GM15510 (cell line): ENCODE data around the gene ZFY.

ENCODE experiments used
- POLR2A ChIP-seq: IDR thresholded peaks from 3 replicates; pipeline ENCODE4 v1.6.1; 2011; ENCODE audit warnings: borderline replicate concordance; ENCODE audit not compliant: insufficient read length; ENCODE audit errors: extremely low read depth

ZFY gene

DNA sequence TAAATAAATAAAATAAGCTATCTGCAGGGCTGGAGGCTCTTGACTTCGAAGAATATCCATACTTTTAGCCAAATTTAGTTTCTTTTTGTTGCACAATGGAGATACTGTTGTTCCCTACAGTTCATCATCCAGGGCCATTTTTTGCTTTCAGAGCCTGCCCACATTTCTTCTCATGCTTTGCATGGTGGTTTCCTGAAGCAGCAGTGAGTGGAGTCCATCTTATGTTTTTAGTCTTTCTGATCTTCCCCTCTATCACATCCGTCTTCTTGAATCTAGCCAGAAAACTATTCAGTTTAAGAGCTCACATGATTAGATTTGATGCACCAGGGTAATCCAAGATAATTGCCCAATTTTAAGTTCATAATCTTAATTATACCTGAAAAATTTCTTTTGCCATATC, 19.6 kb downstream of the ZFY start:
- no peak for TF ChIP-seq POLR2A

DNA sequence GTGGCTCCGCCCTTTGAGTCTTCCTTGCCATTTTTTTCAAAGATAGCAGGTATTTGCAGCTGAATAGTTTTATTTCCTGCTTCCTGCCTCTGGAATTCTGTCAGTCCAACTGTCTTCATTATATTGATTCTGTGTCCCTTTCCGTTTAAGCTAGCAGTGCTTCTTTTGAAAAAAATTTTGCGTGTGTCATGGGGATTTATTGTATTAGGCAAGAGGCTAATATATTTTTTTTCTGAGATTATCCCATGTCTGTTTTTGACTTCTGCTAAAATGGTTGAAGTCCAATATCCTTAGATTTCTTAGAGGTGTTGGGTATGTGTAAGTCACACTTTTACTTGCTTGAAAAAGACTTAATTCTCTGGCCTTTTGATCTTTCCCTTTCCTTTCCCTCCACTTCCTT, 20.4 kb downstream of the ZFY start:
- no peak for TF ChIP-seq POLR2A

- no peak for TF ChIP-seq POLR2A
Observed at GRCh38 chrY:2962061-2962460, 26.9 kb downstream of the ZFY start.

DNA sequence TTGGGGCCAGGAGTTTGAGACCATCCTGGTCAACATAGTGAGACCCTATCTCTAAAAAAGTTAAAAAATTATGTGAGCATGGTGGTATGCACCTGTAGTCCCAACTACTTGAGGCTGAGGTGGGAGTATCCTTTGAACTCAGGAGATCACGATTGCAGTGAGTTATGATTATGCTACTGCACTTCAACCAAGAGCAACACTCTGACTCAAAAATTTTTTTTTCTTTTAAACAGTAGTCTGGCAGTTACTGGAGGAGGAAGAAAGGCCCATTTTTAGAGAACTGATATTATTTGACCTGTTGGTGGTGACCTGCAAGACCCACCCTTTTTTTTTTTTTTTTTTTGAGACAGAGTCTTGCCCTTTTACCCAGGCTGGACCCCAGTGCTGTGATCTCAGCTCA, 29.6 kb downstream of the ZFY start:
- no peak for TF ChIP-seq POLR2A

DNA sequence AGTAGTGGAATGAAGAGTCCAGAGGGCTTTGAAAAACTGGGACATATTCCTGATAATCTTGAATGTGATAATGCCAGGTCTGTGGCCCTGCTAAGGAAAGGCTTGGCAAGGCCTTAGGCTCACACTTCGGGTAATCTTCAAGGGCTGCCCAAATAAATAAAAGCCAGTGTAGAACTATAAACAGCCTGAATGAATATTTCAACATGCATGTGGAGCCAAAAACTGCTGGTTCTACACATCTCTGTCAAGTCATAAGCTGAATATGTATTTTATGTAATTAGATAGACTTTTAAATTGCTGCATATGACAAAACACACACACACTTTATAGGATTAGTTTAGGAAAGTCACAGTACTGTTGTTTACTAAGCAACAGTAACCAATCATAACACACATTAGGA, 30.4 kb downstream of the ZFY start:
- no peak for TF ChIP-seq POLR2A

DNA sequence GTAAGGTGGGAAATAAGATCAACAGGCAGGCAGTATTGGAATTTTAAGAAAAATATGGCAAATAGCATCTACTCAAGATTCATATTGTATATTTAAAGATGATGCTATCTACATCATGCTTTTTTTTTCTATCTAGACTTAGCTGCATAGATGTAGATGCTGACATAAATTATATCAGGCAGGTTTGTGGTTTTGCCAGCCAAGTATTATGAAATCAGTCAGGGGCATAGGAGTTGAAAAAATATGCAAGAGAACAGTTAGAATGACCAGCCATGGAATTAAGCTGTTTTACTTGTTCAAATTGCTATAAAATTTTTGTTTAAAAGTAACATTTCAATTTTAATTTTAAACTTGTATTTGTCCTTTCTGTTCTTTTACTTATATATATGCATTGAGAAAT, 34.4 kb downstream of the ZFY start:
- no peak for TF ChIP-seq POLR2A

DNA sequence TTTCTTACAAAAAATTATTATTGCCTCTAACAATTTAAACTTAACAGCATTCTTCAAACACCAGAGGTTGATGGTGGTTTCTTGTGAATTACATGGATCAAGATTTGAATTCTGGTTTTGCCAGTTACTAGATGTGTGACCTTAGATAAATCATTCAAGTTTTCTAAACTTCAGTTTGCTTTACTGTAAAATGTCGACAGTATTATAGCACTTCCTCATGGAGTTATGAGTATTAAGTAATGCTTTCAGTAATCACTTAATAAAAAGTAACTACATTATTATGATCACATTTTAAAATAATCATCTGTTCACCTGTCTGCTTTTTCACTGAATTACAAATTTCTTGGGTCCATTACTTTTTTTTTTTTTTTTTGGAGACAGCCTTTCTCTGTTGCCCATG, 37.5 kb downstream of the ZFY start:
- no peak for TF ChIP-seq POLR2A

GRCh38 chrY:2973110-2973751, 38.0 kb downstream of the ZFY start:
- no peak for TF ChIP-seq POLR2A

GRCh38 chrY:2979283-2979682, 44.1 kb downstream of the ZFY start:
- no peak for TF ChIP-seq POLR2A

- TF ChIP-seq POLR2A = no peak
Observed at GRCh38 chrY:2984491-2984890, 49.3 kb downstream of the ZFY start.

GRCh38 chrY:3002190-3002589, 67.0 kb downstream of the ZFY start:
- TF ChIP-seq POLR2A = no peak

- TF ChIP-seq POLR2A = no peak
Observed at GRCh38 chrY:3002680-3003515, 67.7 kb downstream of the ZFY start.

DNA sequence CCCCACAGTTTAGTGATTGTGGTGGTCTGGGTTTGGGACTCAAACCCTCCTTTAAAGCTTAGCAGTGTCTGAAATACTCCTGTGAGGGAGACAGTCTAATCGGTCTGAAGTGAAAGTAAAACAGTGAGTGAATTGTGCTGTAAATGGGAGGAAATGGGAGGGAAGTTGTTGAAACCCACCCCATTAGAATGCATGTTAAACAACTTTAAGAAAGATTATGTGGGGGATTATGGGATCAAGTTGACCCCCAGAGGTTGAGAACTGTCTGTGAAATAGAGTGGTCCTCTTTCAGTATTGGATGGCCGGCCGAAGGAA, 68.3 kb downstream of the ZFY start:
- TF ChIP-seq POLR2A = no peak

DNA sequence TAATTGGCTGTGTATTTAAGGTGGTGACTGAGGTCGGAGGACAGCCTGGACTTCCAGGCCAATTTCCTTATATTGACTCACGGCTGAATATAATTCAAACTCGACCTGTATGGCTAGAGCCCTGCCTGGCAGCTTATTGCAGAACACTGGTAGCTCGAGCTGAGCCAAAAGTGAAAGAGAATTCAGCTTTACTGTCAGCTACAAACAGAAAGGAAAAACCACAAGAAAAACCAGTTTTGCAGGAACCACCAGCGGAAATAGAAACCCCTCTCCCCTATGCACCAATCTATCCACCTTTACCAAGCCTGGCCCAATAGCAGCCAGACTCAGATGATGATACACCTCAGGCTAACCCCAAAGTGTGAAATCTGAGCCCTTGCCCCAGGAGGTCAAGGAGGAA, 68.7 kb downstream of the ZFY start:
- no peak for TF ChIP-seq POLR2A

- TF ChIP-seq POLR2A = no peak
Observed at GRCh38 chrY:3007967-3008366, 72.8 kb downstream of the ZFY start.

GRCh38 chrY:3012226-3012625, 77.0 kb downstream of the ZFY start:
- no peak for TF ChIP-seq POLR2A
